GM19397 (cell line): ENCODE data around the gene PHF21A.

Experiments
- ATAC-seq: cut with Tn5 transposase; IDR thresholded peaks from one replicate; pipeline ENCODE4 v1.9.1; 2021; ENCODE audit warnings: mild to moderate bottlenecking, moderate library complexity; ENCODE audit not compliant: unreplicated experiment

PHF21A gene

DNA sequence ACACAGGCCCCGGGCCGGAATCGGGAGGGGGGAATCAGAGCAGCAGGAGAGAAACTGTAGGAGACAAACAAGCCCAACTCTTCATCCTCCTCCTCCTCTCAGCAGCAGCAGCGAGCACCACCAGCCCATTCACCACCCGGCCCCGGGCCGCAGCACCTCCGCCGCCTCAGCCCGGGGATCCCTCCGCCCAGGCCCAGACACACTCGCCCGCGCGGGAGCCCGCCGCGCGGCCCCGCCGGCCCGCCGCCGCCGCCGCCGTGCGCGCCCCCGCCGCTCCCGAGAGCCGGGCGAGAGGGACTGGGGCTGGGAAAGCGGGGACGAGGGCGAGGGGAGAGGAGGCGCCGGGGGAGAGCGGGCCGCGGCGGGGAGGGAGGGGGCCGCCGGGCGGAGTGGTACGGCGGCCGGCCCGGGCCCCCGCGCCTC lies at the start of gene PHF21A:
Gene PHF21A, minus strand, starts transcription at position 154 of the 423 bp plus-strand sequence. CDS start 37,235 bp downstream, outside the sequence.
- peak; percentile 59 for ATAC-seq

DNA sequence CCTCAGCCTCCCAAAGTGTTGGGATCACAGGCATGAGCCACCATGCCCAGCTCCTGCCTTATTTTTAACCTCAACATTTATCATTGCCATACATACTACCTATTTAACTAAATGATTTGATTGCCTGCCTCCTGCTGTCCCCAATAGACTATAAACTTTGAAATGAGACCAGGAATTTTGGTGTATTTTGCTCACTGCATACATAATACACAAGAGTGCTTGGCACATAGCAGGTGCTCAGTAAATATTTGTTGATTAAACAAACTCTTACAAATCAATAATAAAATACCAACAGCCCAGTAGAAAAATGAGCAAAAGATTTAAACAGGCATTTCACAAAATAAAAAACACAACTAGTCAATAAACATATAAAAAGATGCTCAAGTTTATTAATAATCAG lies 49.5 kb upstream of the PHF21A start:
- no peak for ATAC-seq

DNA sequence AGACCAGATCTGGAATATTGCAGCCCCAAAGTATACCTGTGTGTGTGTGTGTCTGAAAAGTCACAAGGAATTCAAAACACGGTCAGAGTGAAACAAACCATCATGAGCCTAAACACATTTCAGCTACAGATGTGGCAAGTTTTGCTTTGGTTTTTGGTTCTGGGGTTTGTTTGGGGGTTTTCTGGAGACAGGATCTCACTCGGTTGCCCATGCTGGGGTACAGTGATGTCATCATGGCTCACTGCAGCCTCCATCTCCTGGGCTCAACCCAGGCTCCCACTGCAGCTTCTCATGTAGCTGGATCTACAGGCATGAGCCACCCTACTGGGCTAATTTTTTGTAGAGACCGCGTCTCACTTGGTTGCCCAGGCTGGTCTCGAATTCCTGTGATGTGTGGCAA lies 41.4 kb upstream of the PHF21A start:
- ATAC-seq, result no peak

DNA sequence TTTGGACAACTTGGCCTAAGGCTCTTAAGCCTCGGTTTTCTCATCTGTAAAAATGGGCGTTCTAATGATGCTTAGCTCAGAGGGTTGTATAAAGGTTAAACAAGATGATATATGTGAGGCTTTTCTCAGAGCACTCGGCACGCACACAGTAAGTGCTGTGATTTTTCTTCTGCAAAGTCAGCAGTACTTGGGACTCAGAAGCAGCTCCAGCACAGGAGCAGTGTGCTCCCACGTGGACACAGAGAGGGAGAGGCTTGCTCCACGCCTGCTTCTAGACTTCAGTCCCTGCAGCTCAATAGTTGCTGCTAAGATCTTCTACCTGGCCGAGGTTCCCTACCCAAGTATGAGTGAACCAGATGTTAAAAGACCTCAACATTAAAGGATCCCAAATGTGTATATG lies 39.9 kb upstream of the PHF21A start:
- no peak for ATAC-seq

DNA sequence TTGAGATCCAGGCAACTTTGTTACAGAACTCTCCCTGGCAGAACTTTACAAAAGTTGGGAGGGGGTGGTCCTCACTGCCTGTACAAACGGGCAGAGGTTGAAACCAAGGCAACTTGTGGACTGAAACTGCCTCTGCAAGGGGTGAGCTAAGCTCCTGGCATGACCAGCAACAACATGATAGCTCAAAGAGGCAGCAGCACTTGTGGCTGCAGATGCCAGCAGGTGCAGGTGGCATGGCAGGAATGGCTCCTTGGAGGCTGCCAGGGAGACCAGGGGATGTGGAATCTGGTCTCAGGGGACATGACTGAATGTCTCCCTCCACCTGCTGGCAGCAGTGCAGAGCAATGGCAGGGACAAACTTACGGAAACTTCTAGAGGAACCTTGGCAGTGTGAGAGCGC lies 38.8 kb upstream of the PHF21A start:
- ATAC-seq, result no peak

DNA sequence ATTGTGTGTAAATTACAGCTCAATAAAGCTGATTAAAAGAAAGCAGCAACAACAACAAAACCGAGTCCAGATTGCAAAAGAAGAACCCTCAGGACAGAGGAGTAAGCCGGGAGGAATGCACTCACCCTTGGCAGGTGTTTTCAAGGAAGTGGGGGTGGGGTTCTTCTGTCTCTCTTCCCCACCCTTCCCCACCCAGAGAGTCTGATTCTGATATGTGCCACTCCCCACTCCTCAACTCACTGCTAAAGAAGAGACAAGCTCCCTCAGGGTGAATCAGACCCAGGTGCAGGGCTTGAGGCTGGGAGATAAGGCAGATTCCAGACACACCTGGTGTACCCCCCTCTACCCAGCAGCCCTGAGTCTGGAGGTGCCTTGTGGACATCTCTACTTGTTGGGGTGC lies 38.4 kb upstream of the PHF21A start:
- ATAC-seq, result no peak

DNA sequence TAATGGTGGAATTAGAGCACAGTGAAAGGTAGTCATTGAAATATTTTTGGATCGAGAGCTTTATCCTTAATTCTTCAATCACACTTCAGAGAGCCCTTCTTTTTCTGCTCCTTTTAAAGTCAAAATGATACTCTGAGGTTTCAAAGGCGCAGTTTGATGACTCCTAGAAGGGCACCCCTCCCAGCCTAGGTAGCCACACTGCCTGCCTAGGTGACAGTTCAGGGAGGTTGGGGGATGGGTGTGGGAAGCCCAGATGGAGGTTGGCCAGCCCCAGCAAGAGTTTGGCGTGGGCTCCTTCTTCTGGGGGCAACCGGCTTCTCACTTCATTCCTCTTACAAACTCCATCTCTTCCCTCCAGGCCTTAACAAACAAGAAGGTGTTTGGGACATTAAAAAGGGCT lies 28.6 kb upstream of the PHF21A start:
- no peak for ATAC-seq

DNA sequence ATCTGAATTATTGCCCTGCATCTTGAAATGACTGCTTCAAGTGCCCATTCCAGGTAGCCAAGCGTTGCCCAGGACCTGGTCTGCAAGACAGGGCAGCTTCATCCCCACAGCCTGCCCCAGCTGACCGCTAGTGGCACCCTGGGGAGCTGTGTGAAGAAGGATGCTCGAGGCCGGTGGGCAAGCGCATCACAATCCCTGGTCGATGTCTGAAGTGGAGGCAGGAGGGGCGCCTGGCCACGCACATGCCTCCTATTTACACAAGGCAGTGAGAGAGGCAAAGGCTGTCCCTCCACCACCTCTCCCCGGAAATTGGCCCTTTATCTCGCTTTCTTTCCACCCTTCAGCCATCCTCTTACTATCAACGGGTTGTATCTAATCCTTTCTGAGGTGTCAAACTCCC lies 28.1 kb upstream of the PHF21A start:
- ATAC-seq, result no peak

DNA sequence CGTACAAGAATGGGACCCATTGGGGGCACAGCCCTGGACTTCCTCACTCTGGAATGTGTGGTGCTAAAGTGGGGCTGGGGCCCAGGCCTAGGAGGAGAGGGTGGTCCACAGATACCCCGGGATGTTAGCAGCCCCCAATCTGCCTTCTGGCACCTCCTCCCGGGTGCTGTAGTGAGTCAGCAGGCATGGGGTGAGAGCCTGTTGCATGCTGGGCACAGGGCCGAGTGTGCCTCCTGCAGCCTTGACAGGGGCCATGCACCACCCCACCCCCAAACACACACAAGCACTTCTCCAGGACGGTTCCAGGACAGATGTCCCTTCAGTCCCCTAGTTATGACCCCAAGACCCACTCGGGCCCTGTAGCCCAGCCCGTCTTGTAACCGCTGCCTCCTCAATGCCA lies 23.5 kb upstream of the PHF21A start:
- no peak for ATAC-seq

DNA sequence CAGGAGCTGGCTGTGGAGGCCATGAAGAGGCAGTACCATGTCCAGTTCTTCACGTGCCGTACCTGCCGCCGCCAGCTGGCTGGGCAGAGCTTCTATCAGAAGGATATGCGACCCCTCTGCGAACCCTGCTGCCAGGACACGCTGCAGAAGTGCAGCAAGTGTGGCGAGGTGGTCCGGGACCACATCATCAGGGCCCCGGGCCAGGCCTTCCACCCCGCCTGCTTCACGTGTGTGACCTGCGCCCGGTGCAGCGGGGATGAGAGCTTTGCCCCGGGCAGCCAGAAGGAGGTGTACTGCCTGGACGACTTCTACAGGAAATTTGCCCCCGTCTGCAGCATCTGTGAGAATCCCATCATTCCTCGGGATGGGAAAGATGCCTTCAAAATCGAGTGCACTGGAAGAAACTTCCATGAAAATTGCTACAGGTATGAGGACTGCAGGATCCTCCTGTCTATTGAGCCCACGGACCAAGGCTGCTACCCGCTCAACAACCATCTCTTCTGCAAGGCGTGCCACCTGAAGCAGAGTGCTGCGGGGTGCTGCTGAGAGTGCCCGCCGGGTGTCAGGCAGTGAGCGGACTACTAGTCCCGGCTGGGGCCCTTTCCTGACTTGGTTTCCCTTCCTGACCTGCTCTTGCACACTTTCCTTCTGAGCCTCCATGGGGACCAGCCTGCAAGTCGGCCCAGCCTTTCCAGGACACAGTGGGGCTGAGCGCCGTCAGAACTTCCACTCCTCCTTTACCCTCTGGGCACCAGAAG lies 22.0 kb upstream of the PHF21A start:
- no peak for ATAC-seq

DNA sequence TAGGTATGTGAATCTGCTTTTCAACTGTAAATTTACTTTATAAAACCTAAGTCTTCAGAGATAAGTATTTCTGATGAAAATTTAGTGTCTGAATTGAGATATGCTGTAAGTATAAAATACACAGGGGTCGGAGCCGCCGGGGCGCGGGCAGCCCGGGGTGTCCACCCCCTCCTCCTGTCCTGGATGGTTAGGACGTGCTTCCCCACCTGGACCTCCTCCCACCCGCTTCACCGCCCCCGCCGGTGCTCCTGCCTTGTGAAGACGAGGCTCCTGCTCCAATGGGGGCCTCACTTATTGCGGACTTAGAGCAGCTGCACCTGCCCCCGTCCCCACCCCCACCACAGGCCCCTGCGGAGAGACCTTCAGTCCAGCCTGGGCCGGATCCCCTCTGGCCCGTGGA lies 21.3 kb upstream of the PHF21A start:
- ATAC-seq, result no peak

DNA sequence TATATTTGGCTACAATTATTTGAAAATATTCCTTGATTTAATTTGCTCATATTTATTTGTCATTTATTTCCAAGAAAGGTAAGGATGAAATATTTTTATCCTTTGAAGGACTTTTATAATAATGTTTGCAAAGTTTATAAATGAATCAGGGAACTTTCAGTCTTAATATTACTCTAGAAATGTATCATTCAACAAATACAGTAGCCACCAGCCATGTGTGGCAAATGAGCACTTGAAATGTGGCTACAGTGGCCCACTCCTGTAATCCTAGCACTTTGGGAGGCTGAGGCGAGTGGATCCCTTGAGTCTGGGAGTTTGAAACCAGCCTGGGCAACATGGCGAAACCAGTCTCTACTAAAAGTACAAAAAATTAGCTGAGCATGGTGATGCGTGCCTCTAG lies 20.3 kb upstream of the PHF21A start:
- ATAC-seq, result no peak

DNA sequence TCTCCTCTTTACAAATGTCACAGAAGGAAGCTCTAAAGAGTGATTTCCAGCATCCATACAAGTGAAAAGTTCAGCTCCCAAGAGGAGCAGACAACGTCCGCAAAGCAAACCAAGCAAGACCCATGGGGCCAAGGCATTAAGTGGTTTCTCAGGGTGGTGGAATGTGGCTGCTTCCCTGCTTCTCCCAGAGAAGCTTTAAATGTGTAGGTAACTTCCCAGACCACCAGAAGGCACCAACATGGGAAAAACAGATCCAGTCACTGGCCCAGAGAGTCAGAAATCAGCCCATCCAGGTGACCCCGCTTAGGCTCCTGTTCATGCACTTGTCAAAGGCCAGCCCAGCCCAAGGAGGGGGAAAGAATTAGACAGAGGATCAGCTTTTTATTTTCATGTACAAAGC lies 13.3 kb upstream of the PHF21A start:
- no peak for ATAC-seq

DNA sequence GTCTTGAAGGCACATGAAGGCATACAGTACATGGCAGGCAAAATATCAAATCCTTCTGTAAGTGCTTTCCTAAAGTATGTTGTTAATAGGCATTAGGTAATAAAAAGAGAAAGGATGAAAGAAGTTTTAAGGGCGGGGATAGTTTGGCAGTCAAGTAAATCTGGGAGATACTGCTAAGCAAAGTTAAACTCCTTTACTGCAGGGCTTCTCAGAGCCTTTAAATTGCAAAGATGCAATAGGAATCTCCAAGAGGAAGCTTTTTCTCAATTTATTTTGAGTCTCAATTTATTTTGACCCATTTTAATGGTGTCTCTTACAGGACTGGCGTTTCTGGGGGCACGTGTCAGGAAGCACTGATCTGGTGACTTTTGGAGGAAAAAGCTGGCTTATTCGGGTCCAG lies 12.8 kb upstream of the PHF21A start:
- ATAC-seq, result no peak

DNA sequence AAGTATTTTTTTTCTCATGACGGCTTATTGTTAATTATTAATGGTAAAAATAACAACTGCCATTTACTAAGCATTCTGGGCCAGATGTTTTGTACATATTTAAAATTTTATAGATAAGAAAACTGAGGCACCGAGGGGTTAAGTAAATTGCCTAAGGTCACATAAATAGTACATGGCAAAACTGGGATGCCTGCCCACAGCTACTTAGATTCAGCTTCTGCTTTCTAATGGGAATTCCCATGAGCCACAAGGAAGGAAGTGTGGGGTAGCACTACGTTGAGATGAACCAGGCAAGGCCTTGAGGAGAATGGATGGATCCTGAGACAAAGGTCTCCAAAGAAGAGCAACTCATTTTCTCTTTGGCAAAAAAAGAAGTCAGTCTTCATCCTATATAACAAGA lies 11.9 kb upstream of the PHF21A start:
- ATAC-seq, result no peak

DNA sequence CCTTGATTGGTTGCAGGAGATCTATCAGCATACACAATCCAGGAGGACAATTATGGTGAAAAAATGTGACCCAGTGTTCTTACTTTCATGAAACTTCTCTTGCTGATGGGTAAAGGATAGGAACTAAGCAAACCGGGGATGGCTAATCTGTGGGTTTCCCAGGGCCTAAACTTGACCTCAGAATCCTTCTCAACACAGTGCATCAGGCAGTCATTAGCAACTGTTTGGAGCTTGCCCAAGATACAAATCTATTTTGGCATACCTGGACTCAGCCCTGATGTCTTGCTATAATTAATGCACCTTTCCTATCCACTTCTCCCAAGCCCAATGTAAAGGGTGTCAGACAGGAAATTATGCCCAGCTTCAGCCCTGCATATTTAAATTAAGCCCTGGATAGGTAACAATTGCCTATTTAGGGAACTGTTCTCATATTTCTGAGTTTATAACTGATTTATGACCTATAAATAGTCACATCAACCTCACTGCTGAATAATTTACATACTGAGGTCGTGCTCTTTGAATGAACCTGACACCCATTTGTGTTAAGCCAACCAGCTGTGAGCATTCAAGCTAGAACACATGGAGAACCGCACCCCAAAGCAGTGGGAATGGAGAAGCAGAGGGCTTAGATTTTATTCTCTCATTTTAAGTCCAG lies 9.2 kb upstream of the PHF21A start:
- no peak for ATAC-seq

DNA sequence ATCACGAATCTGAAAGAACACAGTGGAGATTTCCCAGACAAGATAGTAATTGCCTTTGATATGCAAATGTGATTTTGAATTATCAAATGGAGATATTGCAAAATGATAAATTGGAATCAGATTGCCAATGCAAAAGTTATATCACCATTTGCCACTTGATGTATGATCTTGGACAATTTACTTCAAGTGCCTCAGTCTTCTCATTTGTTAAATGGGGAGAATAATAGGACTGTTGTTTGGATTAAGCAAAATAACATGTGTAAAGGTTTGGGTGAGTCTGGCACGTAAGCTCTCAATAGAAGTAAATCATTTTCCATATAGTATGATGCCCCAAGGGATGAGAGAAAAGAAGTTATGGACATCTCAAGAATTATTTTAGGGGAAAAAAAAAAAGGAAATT lies 7.9 kb upstream of the PHF21A start:
- no peak for ATAC-seq

DNA sequence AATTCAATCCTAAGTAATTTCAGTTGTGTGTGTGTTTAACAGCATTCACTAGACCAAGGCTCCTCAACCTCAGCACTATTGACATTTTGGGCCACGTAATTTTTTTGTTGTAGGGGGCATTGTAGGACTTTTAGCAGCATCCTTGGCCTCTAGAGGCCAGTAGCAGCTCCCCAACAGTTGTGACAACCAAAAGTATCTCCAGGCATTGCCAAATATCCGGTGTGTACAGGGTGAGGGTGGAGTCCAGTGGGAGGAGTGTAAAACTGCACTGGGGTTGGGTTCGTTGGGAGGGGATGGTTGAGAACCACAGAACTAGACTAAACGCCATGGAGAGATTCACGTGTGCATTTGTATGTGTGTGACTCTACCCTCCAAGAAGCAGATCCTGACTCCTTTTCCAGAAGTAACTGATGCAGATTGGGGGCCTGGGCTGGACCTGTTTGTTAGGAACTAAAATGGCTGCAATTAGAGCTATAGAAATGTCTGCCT lies 5.9 kb upstream of the PHF21A start:
- no peak for ATAC-seq

DNA sequence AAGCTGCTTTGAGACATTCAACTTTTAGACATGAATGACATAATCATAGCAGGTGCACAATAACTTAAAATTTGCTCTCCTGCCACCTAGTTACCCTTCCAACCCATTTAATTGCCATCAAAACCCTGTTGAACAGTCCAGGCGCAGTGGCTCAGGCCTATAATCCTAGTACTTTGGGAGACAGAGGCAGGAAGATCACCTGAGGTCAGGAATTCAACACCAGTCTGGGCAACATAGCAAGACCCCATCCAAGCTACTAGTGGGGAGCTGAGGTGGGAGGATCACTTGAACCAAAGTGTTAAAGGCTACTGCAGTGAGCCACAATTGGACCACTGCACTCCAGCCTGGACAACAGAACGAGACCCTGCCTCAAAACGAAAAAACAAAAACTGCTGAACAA lies 4.0 kb upstream of the PHF21A start:
- no peak for ATAC-seq

DNA sequence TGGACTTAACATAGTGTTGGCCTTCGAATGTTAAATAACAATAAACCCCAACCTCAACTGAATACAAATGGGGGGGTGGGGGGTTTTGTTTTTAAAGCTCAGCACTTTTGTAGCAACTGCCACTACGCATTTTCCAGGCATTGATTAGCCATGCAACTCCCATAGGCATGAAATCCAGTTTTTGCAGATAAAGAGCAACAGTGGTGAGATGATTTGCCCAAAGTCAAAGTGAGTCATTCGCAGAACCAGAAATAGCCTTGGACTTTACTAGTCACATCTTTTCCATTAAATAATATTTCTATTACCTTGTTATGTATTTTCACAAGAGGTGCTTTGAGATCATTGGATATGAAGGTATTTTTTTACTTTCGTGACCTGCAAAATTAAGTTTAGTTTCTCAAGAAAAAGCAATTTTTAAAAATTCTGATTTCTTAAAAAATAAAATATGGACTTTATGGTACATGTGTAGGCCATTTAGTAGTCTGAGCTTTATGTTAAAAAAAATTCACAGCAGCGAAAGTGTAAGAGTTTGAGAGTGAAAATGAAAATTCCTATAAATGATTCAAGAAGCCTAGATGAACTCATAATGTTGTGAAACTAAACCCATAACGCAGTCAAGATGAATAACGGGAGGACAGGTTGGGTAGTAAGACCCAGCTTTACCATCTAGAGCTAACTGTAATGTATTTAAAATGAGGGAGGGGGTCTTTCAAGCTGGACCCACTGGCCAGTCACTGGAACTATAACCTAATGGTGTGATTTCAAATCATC lies 1.9 kb upstream of the PHF21A start:
- ATAC-seq, result no peak

DNA sequence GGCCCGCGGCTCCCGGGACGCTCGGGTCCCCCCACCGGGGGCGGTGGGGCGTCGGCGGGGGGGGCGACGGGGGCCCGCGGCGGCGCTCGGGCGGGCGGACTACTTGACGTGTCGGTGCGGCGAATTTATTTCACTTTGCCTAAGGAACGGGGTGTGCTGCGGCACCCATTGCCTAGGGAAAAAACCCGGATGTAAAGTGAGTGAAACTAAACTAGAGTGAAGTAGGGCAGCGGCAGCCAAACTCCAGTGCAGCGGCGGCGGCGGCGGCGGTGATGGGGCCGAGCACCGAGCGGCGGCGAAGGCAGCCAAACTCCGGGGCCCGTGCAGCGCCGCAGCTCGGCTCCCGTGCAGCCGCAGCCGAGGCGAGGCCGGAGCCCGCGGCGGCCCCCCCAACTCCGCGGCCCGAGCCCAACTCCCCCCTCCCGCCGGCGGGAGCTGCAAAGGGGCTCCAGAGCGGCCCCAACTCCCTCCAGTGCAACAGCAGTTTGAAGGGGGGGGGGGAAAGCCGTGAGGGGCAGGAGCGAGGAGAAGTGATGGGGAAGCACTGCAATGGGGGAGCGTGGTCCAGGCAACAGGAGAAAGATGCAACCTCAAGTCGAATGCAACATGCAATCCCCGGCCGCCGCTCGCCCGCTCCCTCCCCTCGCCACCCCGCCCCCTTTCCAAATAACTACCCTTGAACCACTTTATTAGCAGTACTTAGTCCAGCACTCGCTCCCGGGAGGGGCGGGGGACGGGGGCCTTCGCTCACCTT lies 647 bp upstream of the PHF21A start:
- ATAC-seq, result peak; percentile 44
